ENCODE data around the gene NIM1K.

- TF ChIP-seq CTCF (conservative IDR thresholded peaks at IDR 0.05; ENCODE audit: low read depth, low read length) (no peak), ELK1 (IDR thresholded peaks at IDR 0.05; ENCODE audit: borderline replicate concordance, low read depth, low read length) (no peak), SMC3 (IDR thresholded peaks at IDR 0.05; ENCODE audit: low read depth, low read length) (no peak), USF2 (IDR thresholded peaks at IDR 0.05; ENCODE audit: low read depth, low read length) (no peak), BHLHE40 (IDR thresholded peaks at IDR 0.05; ENCODE audit: low read depth, low read length) (no peak), RAD21 (IDR thresholded peaks at IDR 0.05; ENCODE audit: low read length) (no peak), RCOR1 (IDR thresholded peaks at IDR 0.05; ENCODE audit: insufficient replicate concordance, low read length) (no peak), CHD1 (IDR thresholded peaks at IDR 0.05; ENCODE audit: low read depth, low read length) (no peak), MXI1 (IDR thresholded peaks at IDR 0.05; ENCODE audit: borderline replicate concordance, low read depth, low read length) (no peak), POLR2A (IDR thresholded peaks at IDR 0.05; ENCODE audit: low read depth, low read length) (no peak), RFX5 (IDR thresholded peaks at IDR 0.05; ENCODE audit: low read depth, low read length) (no peak)
Measured at GRCh38 chr5:43313854-43314457, 121.9 kb downstream of the NIM1K start.

Measured in IMR-90 (cell line).